T follicular helper cell (primary cell): ENCODE data around the gene KCTD8.

ENCODE experiments used
- DNase-seq: peaks from one replicate; pipeline ENCODE4 v3.0.0-alpha.2; 2020; ENCODE audit warnings: low read depth

Gene KCTD8

DNA sequence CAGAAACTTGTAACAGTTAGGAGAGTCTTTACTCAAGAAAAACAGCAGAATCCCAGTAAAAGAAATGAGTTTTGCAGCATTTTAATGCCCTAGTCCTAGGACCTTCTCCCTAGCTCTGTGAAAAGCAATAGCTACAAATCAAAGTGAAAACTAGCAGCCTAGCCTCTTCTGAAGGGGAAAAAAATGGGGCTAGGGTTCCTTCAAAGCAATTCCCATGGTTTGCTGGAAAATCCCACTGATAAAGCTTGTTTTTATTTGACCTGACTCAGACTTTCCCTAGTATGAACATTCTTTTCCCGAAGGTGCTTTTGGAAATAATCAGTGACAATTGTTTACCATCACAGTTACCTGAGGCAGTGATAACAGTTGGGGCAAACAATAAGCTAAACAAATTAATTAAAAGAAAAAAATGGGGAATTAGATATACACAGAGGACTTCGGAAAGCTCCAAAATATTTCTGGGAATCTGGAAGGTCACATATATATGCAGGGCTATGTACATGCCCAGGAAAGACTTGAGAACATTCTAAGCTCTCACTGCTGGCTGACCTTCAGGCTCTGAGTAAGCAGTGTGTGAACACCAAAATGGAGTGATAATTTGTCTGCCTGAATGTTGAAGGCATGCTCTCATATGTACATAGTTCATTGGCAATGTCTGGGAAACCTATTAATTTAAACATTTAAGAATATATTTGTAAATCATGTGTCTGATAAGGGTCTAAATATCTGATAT lies 285.9 kb downstream of the KCTD8 start:
- no peak for DNase-seq

DNA sequence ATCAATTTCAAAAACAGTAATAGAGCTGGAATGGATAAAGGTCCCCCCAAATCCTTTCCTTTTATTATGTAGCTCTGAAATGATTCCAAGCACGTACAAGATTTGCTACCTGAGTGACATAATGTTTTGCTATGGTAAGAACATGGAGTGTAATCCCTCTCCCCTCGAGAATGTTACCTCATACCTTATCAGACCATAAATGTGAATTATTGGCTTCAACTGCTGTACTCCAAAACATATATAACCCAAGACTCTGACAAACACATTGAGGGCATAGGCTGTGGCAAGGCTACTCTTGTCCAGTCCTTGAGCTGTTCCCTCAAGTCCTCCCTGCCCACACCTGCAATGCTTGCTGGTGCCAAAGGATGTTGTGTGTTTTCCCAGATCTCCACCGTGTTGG lies 286.9 kb downstream of the KCTD8 start:
- DNase-seq = no peak

GRCh38 chr4:44160776-44161367 lies 287.7 kb downstream of the KCTD8 start:
- no peak for DNase-seq

DNA sequence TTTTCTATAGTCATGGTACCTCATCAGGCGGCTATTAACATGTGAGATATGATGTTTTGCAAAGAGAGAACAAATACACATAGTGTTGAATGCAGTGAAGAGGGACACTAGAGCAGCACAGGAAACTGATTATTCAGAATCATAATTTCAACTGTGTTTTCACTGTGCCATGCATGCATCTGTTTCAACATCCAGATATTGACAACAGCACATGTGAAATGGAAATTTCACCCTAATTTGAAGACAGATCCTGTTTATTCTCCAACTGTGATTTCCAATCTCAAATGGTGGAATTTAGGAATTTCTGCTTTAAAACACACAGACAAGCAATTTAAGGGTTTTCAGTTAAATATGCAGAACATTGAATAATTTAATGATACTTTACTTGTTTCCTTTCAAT lies 288.6 kb downstream of the KCTD8 start:
- no peak for DNase-seq

GRCh38 chr4:44157611-44158277 lies 290.9 kb downstream of the KCTD8 start:
- no peak for DNase-seq

- no peak for DNase-seq
These were observed 298.5 kb downstream of the KCTD8 start for GRCh38 chr4:44150091-44150576.

DNA sequence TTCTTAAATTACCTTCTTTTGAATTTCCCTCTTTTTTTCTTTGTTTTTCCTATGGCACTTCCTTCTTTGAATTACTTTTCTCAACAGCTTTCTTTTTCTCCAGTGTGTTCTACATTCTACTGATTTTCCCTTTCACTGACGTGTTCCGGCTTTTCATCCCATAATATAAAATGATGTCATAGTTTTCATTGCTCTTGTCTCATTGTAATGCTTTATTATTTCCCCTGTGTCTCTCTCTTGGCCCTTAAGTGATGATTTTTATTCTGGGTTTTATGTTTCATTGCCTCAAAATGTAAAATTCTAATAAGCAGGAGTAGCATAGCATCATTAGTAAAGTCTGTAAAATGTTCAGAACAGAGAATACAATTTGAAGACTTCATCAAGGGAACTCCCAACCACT lies 299.3 kb downstream of the KCTD8 start:
- DNase-seq = no peak

DNA sequence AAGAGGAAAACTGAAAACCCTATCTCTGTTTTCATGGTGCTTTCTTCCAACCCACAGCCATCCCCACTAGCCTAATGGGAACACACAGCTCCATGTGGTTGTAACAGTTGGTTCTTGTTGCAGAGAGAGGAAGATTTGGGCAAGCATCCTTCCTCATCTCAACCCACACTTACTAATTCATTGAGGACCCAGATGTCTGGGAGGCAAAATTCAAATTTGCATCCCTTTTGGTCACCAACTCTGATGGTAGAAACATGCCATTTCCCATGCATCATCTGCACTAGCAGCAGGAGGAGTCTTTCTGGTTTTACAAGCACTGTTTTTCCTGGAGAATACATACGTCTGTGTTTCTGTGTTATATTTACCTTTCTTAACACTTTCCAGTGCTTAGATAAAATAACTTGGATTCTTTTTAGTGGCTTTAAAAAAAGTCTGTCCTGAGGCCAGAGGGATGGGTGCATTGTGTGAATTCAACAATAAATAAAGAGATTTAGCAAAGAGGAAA lies 301.0 kb downstream of the KCTD8 start:
- no peak for DNase-seq

GRCh38 chr4:44146516-44146915 lies 302.1 kb downstream of the KCTD8 start:
- no peak for DNase-seq

- no peak for DNase-seq
These were observed 302.7 kb downstream of the KCTD8 start for GRCh38 chr4:44145868-44146267.

DNA sequence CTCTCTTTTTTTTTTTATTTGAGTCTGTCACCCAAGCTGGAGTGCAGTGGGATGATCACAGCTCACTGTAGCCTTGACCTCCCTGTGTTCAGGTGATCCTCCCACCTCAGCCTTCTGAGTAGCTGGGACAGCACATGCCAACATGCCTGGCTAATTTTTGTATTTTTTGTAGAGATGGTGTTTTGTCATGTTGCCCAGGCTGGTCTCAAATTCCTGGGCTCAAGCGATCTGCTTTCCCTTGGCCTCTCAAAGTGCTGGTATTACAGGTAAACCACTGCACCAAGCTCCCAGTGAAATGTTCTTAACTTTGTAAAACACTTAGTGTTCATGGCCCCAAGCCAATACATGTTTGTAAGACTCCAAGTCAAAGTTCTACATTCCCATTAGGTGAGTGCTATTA lies 316.1 kb downstream of the KCTD8 start:
- DNase-seq = no peak
